Activated CD8-positive, alpha-beta memory T cell treated with anti-CD3 and anti-CD28 coated beads, Interleukin-2, amount 50 U/mL, for 1 hour (primary cell): ENCODE data around the gene XIST.
"Not testable (repeated sequence)": the region's sequence is repeated elsewhere in the genome, so short reads cannot be mapped to it uniquely, and the experiment has no call there.

ENCODE experiments used
- DNase-seq: peaks from one replicate; pipeline ENCODE4 v3.0.0-alpha.2; 2020; ENCODE audit errors: extremely low read depth

The XIST gene

GRCh38 chrX:73839152-73839551 lies 13.4 kb downstream of the XIST start:
- no peak for DNase-seq

GRCh38 chrX:73838123-73838522 lies 14.4 kb downstream of the XIST start:
- no peak for DNase-seq

GRCh38 chrX:73836956-73837477 lies 15.5 kb downstream of the XIST start:
- no peak for DNase-seq

GRCh38 chrX:73834219-73834618 lies 18.3 kb downstream of the XIST start:
- DNase-seq, result no peak

DNA sequence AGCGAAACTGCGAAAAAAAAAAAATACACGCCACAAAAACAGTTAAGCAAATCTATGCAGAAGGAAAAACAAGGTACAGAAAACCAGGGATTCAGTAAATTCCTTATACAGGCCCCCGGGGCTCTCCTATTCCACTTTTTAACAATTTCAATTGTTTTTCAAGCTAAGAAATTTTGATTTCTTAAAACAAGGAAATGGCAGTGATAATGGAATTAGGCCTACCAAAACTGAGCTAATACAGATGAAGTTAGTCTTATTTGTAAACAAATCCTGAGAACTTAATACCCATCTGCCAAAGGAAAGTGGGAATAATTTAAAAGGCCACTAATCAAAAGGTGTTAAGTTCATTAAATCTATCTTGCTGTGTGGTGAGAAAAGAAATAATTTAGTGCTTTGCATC lies 20.2 kb downstream of the XIST start:
- no peak for DNase-seq

GRCh38 chrX:73831500-73831899 lies 21.0 kb downstream of the XIST start:
- DNase-seq, result no peak

DNA sequence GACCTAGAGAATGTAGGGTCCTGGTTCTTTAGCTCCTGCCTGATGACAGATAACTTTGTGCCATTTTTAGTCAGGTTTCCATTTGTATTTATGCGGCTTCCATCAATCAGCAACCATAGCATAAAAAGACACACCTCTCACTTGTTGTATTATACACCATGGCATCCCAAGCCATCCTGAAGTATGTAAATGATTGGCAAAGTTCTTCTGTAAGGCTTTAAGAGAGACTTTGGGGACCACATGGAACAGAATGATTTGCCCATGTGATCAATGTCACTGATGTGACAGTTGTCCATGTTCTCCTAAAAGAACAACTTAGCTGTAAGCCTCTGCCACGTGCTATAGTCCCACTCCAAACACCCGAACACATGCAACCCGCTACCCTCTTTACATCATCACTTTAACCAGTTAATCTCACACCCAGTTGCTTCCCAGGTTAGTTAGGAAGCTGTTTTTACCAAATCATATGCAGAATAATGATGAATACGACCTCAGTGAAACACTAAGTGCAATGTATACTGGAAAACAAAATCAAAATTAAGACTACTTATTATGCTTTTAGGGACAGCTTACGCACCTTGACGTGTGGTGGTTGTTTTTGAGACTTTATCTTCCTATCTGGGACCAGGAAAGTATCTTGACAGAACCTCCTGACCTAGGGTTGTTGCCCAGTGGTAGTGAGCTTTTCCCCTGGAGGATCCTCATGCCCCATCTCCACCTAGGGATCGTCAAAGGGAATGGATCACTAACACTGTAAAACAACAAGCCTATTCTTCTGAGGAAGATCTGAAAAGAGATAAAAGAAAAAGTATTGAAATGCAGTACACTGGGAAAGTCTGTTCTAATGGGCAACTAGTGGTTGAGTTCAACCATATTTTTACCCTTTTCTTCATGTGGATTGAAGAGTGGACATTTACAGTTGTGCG lies 21.8 kb downstream of the XIST start:
- no peak for DNase-seq

- no peak for DNase-seq
These were observed 22.5 kb downstream of the XIST start for GRCh38 chrX:73829890-73830466.

DNA sequence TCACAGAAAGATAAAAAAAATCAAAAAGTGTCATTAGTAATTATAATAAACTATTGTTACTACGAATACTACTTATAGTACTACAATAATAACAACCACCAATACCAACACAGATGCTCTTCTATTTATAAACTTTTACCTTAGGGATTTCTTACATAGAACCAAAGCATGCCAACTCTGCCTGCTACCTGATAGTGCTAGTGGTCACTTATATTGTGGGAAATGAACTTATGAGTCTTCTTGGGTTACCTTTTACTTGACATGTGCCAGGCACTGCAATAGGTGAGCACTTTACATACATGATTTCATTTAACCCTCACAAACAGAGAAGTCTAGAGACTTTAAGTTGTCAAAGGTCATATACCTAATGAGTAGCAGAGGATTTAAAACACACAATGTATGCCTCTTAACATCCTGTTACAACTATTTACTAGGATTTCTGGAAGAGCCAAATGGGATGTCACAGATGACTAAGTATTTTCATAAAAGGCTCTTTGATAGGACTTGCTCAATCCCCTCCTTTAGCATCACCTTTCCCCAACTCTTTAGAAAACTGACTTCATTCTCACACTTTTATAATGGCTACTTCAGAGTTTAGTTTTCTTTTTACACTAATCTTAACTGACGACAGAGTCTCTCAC lies 24.3 kb downstream of the XIST start:
- no peak for DNase-seq

DNA sequence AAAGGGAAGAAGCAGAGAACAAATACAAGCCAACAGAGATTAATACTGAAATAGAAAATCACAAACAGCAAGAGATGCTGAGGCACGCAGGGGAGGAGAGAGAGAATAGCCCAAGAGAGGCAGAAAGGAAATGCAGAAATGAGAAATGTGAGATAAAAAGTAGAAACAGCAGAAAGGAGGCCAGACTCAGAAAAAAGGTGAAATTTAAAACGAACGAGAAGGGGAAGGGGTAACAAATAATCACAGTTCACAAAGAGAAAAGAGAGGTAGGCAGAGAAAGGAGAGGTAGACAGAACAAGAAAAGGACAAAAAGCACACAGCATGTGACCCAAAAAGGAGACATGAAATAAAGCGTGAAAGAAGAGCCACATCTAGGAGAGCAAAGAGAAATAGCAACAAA lies 25.1 kb downstream of the XIST start:
- DNase-seq, result no peak

DNA sequence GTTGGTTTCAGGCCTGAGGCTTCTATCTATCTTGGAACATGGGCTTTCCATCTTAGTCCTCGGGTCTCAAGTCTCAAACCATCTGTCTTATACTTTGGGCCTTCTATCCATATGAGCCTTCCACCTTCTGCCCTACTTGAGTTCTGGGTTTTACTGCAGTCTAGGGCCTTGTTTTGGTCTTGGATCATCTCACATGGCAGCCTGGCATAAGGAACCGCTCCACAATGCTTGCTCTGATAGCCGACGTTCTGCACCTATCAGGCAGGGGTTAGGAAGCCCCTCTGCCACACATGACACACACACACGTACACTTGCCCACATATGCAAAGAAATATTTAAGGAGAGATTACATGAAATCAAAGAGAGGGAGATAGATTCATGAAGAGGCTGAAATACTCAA lies 25.5 kb downstream of the XIST start:
- DNase-seq, result no peak

DNA sequence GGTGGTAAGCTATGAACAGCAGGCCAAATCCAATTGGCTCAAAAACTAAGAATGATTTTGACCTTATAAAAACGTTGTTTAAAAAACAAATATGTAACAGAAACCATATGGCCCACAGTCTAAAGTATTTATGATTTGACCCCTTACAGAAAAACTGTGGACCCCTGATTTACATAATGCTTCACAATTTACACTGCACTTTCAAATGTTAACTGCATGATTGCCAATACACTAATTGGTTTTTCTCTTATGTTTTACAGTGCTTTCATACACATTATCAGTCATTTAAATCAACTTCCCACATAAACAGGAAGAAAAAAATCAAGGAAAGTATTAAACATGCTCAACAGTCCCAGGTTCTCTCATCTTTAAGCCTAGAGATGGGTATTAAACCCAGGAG lies 26.9 kb downstream of the XIST start:
- DNase-seq, result no peak

GRCh38 chrX:73823473-73824004 lies 29.0 kb downstream of the XIST start:
- no peak for DNase-seq

GRCh38 chrX:73822775-73823174 lies 29.7 kb downstream of the XIST start:
- DNase-seq, result no peak

GRCh38 chrX:73821921-73822559 lies 30.5 kb downstream of the XIST start:
- no peak for DNase-seq

DNA sequence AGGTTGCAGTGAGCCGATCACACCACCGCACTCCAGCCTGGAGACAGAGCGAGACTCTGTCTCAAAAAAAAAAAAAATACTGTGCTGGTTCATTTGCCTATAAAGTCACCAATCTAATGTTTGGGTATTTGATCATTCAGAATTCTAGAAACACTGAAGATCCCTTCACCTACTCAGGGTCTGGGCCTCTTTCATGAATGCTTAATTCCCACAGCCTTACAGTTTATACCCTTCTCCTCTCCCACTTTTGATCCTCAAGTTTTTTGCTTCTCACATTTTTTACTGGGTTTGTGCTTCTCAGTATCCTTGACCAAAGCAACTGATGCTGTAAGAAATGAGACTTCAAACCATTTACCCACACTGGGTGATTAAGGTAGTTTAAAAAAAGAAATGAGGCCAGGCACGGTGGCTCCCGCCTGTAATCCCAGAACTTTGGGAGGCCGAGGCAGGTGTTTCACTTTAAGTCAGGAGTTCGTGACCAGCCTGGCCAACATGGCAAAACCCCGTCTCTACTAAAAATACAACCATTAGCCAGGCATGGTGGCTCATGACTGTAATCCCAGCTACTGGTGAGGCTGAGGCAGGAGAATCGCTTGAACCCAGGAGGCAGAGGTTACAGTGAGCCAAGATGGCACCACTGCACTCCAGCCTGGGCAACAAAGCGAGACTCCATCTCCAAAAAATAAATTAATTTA lies 32.5 kb downstream of the XIST start:
- DNase-seq, result not testable (repeated sequence)

DNA sequence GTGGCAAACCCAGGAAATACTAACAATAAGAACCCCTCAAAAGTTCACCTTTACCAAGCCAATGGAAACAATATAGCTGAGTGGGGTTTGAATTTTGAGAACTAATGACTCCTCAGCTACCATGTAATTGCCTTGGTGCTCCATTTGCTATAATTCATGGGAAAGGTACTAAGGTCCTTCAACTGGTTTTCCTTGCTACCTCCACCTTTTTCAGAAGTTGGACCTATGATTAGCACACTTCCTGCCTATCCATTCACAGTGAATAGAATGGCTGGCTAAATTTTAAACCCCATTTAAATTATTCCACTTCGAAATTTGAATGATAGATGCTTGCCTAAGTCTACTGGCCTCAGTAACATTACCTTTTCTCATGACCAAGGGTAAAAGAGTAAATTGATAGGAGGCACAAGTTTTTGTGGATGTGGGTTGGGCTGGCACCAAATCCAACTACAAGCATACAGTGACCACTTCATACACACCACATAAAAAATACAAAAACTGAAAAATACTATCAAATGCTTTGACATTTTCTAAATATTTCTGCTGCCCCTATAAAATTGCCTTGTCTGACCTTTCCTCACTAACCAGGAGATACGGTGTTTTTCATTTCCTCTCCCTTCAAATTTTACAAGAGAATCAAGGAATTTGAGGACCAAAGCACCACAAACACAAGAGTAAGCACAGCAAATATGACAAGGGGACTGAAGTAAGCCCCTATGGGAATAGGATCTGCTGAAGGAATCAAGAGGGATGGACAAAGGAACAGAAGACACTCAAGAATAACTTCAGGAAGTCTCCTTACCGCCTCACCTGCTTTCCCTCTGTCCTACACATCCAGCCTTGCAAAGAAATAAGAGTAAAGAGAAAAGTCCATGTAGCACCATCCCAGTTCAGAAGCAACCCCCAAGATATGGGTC lies 34.1 kb downstream of the XIST start:
- DNase-seq, result no peak

GRCh38 chrX:73817393-73818199 lies 34.9 kb downstream of the XIST start:
- no peak for DNase-seq

DNA sequence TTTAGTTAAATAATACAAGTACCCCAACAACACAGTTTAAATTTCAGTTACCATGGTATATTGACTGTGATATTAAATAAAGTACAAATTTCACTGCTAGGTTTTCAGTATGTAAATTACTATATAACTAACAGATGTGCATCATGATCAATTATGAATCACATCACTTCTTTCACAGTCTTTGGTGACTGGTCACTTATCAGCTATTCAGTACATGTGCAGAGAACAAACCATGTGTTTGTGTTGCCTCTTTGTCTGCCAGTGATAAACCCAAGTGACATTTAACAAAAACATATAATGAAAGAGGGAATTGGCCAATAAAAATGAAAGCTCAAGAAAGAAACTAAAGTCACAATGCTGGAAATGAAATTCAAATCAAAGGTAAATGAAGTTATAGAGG lies 40.3 kb downstream of the XIST start:
- no peak for DNase-seq
